ENCODE results near the gene FOXP1. TPM values are rescaled to one million over a fixed set of nuclear protein-coding genes. Genes with fewer than 3 reads are reported as not detected.

Gene FOXP1
- total RNA-seq, 2 experiments from 2014 or later, result 108 to 153 TPM

DNA sequence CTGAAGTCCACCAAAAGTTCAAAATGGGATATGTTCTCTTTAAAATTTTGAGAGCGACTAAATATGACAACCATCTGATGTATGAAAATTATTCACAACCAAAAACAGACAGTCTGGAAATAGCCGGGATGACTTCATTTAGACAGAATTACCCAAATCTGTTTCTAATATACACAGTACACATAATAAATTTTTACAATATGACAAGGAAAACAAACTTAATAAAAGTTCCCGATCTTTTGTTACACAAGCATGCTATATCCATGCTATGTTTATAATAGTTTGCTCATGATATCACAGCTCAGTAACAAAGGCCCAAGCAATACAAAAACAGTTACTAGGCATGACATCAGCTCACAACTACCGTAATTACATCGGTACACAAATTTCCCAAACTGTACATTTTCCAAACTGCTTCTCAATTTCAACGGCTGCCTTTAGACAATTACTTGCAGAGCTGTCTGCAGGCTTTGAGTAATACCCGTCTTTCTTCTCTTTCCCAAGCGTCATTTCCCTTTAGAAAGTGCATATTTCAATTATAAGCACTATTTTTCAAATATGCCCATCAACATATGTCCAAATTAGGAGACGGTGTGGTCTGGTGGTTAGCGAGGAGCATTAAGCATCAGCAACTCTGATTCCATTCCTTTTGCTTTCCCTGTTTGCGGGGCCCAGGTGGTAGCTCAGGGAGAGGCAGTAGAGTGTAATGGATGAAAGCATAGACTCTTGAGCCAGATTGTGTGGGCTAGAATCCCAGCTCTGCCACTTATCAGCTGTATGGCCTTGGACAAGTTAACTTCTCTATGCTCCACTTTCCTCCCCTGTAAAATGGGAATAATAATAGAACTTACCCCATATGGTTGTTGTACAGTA, 481.2 kb downstream of the FOXP1 start:
- intact Hi-C loops (cut with DNase I, micrococcal nuclease), result loop anchor here in 1 of 2 experiments (2.0 kb wide), 1 partner anchor 16 kb away; no protein-coding TSS in a partner anchor
- no peaks in the 10 kb centered on the region for H3K27me3 Mint-ChIP-seq
- POLR2A ChIA-PET, result interaction anchor here (0.5 to 2.4 kb wide), 6 partner anchors 11 to 413 kb away, joined by 3 to 10 read pairs (median 5); no protein-coding TSS in a partner anchor
- peak overlapping the region; percentile 94 for H3K27ac Mint-ChIP-seq
- H3K9me3 Mint-ChIP-seq (ENCODE audit: low read depth), result no peaks in the 10 kb centered on the region
- H3K36me3 Mint-ChIP-seq (ENCODE audit: low read depth), result peaks cover 67% of the 10 kb centered on the region
- ATAC-seq (no peak), DNase-seq (no peak)
- peak overlapping the region; percentile 58 for H3K4me3 Mint-ChIP-seq
- peaks cover 94% of the 10 kb centered on the region for H3K4me1 Mint-ChIP-seq
- CTCF ChIA-PET, result interaction anchor here (0.9 to 2.7 kb wide), 6 partner anchors 8 to 483 kb away, joined by 3 to 15 read pairs (median 4); no protein-coding TSS in a partner anchor

GRCh38 chr3:71101626-71102025, 481.9 kb downstream of the FOXP1 start:
- peaks cover 68% of the 10 kb centered on the region for H3K36me3 Mint-ChIP-seq (ENCODE audit: low read depth)
- H3K9me3 Mint-ChIP-seq (ENCODE audit: low read depth), result no peaks in the 10 kb centered on the region

DNA sequence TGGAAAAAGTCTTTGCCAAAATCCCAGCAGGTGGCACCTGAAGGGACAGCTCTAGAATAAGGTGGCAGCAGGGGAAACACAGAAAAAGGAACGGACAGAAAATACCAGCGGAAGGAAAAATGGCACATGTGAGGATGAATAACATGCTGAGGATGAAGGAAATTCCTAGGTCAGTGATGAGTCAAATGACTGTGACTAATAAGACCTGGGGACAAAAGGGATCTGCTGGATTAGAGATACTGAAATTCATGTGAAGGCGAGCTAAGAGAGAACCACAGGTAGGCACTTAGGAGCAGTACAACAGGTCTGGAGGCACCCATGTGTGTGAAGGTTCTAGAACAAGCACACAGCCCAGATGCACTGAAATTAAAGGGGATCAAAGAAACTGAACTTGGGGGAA, 482.5 kb downstream of the FOXP1 start:
- peak; percentile 17 for ATAC-seq
- Mint-ChIP-seq H3K27me3 (no peaks in the 10 kb centered on the region), H3K9me3 (ENCODE audit: low read depth) (no peaks in the 10 kb centered on the region), H3K36me3 (ENCODE audit: low read depth) (peaks cover 74% of the 10 kb centered on the region), H3K4me3 (peak overlapping the region; percentile 58), H3K4me1 (peaks cover 95% of the 10 kb centered on the region), H3K27ac (peak overlapping the region; percentile 94)
- DNase-seq, result no peak
- CTCF ChIA-PET, result interaction anchor here (0.9 to 2.7 kb wide), 5 partner anchors 9 to 485 kb away, joined by 3 to 15 read pairs (median 5); no protein-coding TSS in a partner anchor
- intact Hi-C loops (cut with DNase I, micrococcal nuclease), result no loop called here
- POLR2A ChIA-PET, result interaction anchor here (0.9 to 2.4 kb wide), 4 partner anchors 10 to 31 kb away, joined by 3 to 10 read pairs (median 6); no protein-coding TSS in a partner anchor

More at GRCh38 chr3:71101626-71102025, 481.9 kb downstream of the FOXP1 start:
- Mint-ChIP-seq H3K27me3 (no peaks in the 10 kb centered on the region), H3K27ac (peak overlapping the region; percentile 94), H3K4me1 (peaks cover 95% of the 10 kb centered on the region), H3K4me3 (peak overlapping the region; percentile 58)
- CTCF ChIA-PET, result interaction anchor here (0.9 to 2.7 kb wide), 6 partner anchors 9 to 484 kb away, joined by 3 to 15 read pairs (median 4); no protein-coding TSS in a partner anchor
- ATAC-seq, result no peak
- no peak for DNase-seq
- intact Hi-C loops (cut with DNase I, micrococcal nuclease), result loop anchor here in 1 of 2 experiments (2.0 kb wide), 1 partner anchor 15 kb away; no protein-coding TSS in a partner anchor
- POLR2A ChIA-PET, result interaction anchor here (0.6 to 2.4 kb wide), 7 partner anchors 10 to 660 kb away, joined by 3 to 10 read pairs (median 5); no protein-coding TSS in a partner anchor

GRCh38 chr3:71099997-71100719, 483.4 kb downstream of the FOXP1 start:
- no peaks in the 10 kb centered on the region for H3K9me3 Mint-ChIP-seq (ENCODE audit: low read depth)
- peaks cover 95% of the 10 kb centered on the region for H3K4me1 Mint-ChIP-seq
- H3K36me3 Mint-ChIP-seq (ENCODE audit: low read depth), result peaks cover 74% of the 10 kb centered on the region
- H3K27me3 Mint-ChIP-seq, result no peaks in the 10 kb centered on the region
- H3K4me3 Mint-ChIP-seq, result peak overlapping the region; percentile 58
- POLR2A ChIA-PET, result interaction anchor here (2.4 kb wide), 1 partner anchor 9 kb away, joined by 8 read pairs; no protein-coding TSS in a partner anchor
- ATAC-seq (peak; percentile 57), DNase-seq (no peak)
- CTCF ChIA-PET, result interaction anchor here (0.5 to 0.7 kb wide), 2 partner anchors 9 to 12 kb away, joined by 3 to 4 read pairs; no protein-coding TSS in a partner anchor
- H3K27ac Mint-ChIP-seq, result peak overlapping the region; percentile 94
- intact Hi-C loops (cut with DNase I, micrococcal nuclease), result no loop called here

- ATAC-seq (no peak), DNase-seq (no peak)
- Mint-ChIP-seq H3K4me3 (no peak overlapping the region), H3K9me3 (ENCODE audit: low read depth) (no peaks in the 10 kb centered on the region), H3K27me3 (no peaks in the 10 kb centered on the region), H3K4me1 (peaks cover 91% of the 10 kb centered on the region), H3K36me3 (ENCODE audit: low read depth) (peaks cover 67% of the 10 kb centered on the region), H3K27ac (peak overlapping the region; percentile 30)
- ChIA-PET POLR2A (interaction anchor here (0.8 kb wide), 1 partner anchor 9 kb away, joined by 4 read pairs; no protein-coding TSS in a partner anchor), CTCF (interaction anchor here (0.6 kb wide), 1 partner anchor 269 kb away, joined by 3 read pairs; no protein-coding TSS in a partner anchor)
- intact Hi-C loops (cut with DNase I, micrococcal nuclease), result no loop called here
These were observed 486.0 kb downstream of the FOXP1 start for GRCh38 chr3:71097557-71097956.

- H3K36me3 Mint-ChIP-seq (ENCODE audit: low read depth), result peaks cover 59% of the 10 kb centered on the region
- intact Hi-C loops (cut with DNase I, micrococcal nuclease), result no loop called here
- CTCF ChIA-PET, result interaction anchor here (0.6 to 1.5 kb wide), 2 partner anchors 23 to 295 kb away, joined by 3 read pairs; no protein-coding TSS in a partner anchor
These were observed 487.8 kb downstream of the FOXP1 start for GRCh38 chr3:71095511-71096291.

DNA sequence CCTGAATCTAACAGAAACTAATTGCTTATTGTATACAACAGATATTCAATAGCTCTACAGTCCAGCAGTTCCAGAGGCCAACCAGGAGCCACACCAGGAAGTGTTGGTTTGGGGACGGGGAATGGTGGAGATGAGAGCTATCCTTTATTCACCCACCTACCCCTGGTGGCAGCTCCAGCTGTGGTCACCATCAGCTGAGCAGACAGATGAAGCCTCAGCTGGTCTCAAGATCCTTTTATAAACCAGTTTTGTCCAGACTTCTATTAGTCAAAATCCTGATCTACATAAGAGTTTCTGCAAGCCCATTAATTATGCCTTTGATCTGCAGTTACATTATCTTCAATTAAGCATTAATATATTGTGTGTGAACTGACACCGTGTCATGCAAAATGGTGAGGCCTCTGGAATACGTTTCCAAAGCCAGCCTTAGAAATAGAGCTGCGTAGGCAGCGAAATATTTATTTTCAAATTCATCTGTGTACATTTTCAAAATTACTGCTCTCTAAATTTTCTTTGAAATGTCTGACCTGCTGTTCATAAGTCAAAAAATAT, 488.8 kb downstream of the FOXP1 start:
- no peaks in the 10 kb centered on the region for H3K9me3 Mint-ChIP-seq (ENCODE audit: low read depth)
- ATAC-seq (no peak), DNase-seq (no peak)
- intact Hi-C loops (cut with DNase I, micrococcal nuclease), result no loop called here
- POLR2A ChIA-PET, result no interaction called here
- peaks cover 91% of the 10 kb centered on the region for H3K4me1 Mint-ChIP-seq
- peaks cover 56% of the 10 kb centered on the region for H3K36me3 Mint-ChIP-seq (ENCODE audit: low read depth)
- H3K27ac Mint-ChIP-seq, result peak overlapping the region; percentile 67
- H3K4me3 Mint-ChIP-seq, result no peak overlapping the region
- CTCF ChIA-PET, result interaction anchor here (0.6 to 1.5 kb wide), 4 partner anchors 24 to 331 kb away, joined by 3 read pairs; no protein-coding TSS in a partner anchor
- H3K27me3 Mint-ChIP-seq, result no peaks in the 10 kb centered on the region

More at GRCh38 chr3:71095511-71096291, 487.8 kb downstream of the FOXP1 start:
- peak overlapping the region; percentile 67 for H3K27ac Mint-ChIP-seq
- DNase-seq (no peak), ATAC-seq (no peak)
- POLR2A ChIA-PET, result no interaction called here
- H3K27me3 Mint-ChIP-seq, result no peaks in the 10 kb centered on the region
- no peak overlapping the region for H3K4me3 Mint-ChIP-seq
- peaks cover 91% of the 10 kb centered on the region for H3K4me1 Mint-ChIP-seq
- H3K9me3 Mint-ChIP-seq (ENCODE audit: low read depth), result no peaks in the 10 kb centered on the region

DNA sequence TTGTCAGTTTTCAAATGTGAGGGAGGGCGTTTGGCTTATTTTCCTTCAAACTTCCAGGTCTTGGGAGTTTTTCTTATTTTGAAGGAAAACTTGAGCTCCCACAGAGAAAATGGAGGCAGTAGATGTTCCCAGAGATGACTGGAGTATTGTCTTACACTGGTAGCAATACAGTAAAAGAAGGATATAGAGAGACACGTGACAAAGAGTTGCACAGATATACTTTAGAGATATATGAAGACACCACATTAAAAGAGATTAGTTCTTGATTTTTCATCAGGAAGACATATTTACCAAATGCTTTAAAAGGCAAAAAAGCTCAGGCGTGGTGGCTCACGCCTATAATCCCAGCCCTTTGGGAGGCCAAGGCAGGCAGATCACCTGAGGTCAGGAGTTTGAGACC, 490.9 kb downstream of the FOXP1 start:
- intact Hi-C loops (cut with DNase I, micrococcal nuclease), result no loop called here
- Mint-ChIP-seq H3K27me3 (no peaks in the 10 kb centered on the region), H3K36me3 (ENCODE audit: low read depth) (peaks cover 55% of the 10 kb centered on the region), H3K4me3 (no peak overlapping the region), H3K4me1 (peaks cover 94% of the 10 kb centered on the region), H3K27ac (peak overlapping the region; percentile 85), H3K9me3 (ENCODE audit: low read depth) (no peaks in the 10 kb centered on the region)
- ChIA-PET POLR2A (interaction anchor here (0.6 kb wide), 1 partner anchor 53 kb away, joined by 5 read pairs; no protein-coding TSS in a partner anchor), CTCF (interaction anchor here (0.6 to 3.9 kb wide), 3 partner anchors 9 to 326 kb away, joined by 3 to 15 read pairs (median 3); no protein-coding TSS in a partner anchor)
- DNase-seq (no peak), ATAC-seq (no peak)

DNA sequence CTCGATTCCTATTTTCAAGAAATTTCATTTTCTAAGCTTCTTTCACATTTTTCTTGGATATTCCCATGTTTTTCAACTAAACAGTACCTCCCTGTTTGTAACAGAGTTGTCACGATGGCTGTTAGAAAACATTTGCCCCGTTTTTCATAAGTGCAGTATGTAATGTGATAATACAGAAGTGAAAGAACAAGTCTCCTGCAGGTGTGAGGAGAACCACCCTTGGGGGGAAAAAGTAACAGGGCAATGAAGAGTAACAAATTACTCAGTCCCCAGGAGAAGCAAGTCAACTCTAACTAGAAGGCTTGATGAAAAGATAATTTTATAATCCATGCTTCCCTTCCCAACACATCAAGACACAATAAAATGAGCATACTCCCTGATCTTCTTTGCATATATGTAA, 493.3 kb downstream of the FOXP1 start:
- intact Hi-C loops (cut with DNase I, micrococcal nuclease), result no loop called here
- ChIA-PET POLR2A (interaction anchor here (1.9 kb wide), 1 partner anchor 11 kb away, joined by 8 read pairs; no protein-coding TSS in a partner anchor), CTCF (interaction anchor here (1.4 to 3.9 kb wide), 2 partner anchors 10 to 12 kb away, joined by 3 to 15 read pairs; no protein-coding TSS in a partner anchor)
- Mint-ChIP-seq H3K4me3 (no peak overlapping the region), H3K36me3 (ENCODE audit: low read depth) (peaks cover 43% of the 10 kb centered on the region), H3K4me1 (peaks cover 89% of the 10 kb centered on the region), H3K27ac (peak overlapping the region; percentile 78), H3K9me3 (ENCODE audit: low read depth) (no peaks in the 10 kb centered on the region), H3K27me3 (no peaks in the 10 kb centered on the region)
- no peak for ATAC-seq
- no peak for DNase-seq

Data from activated CD4-positive, alpha-beta T cell treated with anti-CD3 and anti-CD28 coated beads for 36 hours (primary cell).